Activated T-helper 2 cell treated with anti-CD3 and anti-CD28 coated beads, Interferon-gamma antibody, Interleukin-2, Interleukin-4, amounts not matched to agents 10 μg/mL and 5 μg/mL and 100 μg/mL, durations not matched to agents 14 hours and 24 hours and 36 hours (primary cell): ENCODE measurements around the gene NYAP2. TPM values are rescaled to one million over a fixed set of nuclear protein-coding genes. Genes with fewer than 3 reads are reported as not detected.

Experiments
- DNase-seq: peaks from one replicate; pipeline ENCODE4 v3.0.0; 2021; ENCODE audit warnings: low spot score
- H3K27ac Mint-ChIP-seq: one replicate; pipeline ENCODE4 v1.8.0; 2021; ENCODE audit warnings: mixed read lengths
- H3K27me3 Mint-ChIP-seq: one replicate; pipeline ENCODE4 v1.8.0; 2021; ENCODE audit warnings: low read depth, mixed read lengths
- H3K36me3 Mint-ChIP-seq: one replicate; pipeline ENCODE4 v1.8.0; 2021; ENCODE audit warnings: low read depth, mixed read lengths
- H3K4me1 Mint-ChIP-seq: one replicate; pipeline ENCODE4 v1.8.0; 2021; ENCODE audit warnings: low read depth, mixed read lengths
- H3K4me3 Mint-ChIP-seq: one replicate; pipeline ENCODE4 v1.8.0; 2021; ENCODE audit warnings: low read depth, mild to moderate bottlenecking, moderate library complexity, mixed read lengths
- H3K9me3 Mint-ChIP-seq: one replicate; pipeline ENCODE4 v1.8.0; 2021; ENCODE audit warnings: mixed read lengths
- intact Hi-C: fragments of 100-400 bp; cut with micrococcal nuclease; formaldehyde crosslinking; loops from one replicate; pipeline ENCODE4 v1.15.1; 2023
- total RNA-seq: library from RNA; stranded (reverse); gene quantifications from 2 replicates; pipeline ENCODE4 v1.2.3, GENCODE V29; 2022

NYAP2 gene
- total RNA-seq, 1 donor from 2014 or later = not detected

DNA sequence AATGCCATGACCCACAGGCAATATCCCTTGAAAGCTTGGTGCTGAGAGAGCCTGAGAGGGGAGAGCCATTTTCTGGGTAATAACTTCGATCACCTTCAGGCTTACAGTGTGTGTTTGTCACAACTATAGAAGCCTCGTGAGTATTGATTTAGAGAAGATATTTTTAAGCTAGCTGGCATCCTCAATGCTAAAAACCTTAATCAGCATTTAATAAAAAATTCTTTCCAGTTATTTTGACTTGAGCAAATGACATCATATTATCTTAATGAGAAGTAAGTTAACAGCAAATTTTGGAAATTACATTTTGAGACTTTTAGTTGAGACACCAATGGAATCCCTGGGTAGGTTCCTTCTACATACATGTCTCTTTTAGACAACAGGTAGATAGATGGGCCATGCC is 283.7 kb downstream of the NYAP2 start:
- Mint-ChIP-seq H3K4me3 (no peak overlapping the region), H3K27me3 (no peaks in the 10 kb centered on the region), H3K4me1 (no peaks in the 10 kb centered on the region), H3K27ac (no peak overlapping the region), H3K9me3 (no peaks in the 10 kb centered on the region), H3K36me3 (no peaks in the 10 kb centered on the region)
- intact Hi-C loops = no loop called here
- DNase-seq = no peak

- Mint-ChIP-seq H3K36me3 (no peaks in the 10 kb centered on the region), H3K27me3 (no peaks in the 10 kb centered on the region), H3K27ac (no peak overlapping the region), H3K4me1 (no peaks in the 10 kb centered on the region), H3K9me3 (no peaks in the 10 kb centered on the region), H3K4me3 (no peak overlapping the region)
- DNase-seq = no peak
- intact Hi-C loops = no loop called here
Observed at GRCh38 chr2:225690153-225690552, 290.6 kb downstream of the NYAP2 start.

DNA sequence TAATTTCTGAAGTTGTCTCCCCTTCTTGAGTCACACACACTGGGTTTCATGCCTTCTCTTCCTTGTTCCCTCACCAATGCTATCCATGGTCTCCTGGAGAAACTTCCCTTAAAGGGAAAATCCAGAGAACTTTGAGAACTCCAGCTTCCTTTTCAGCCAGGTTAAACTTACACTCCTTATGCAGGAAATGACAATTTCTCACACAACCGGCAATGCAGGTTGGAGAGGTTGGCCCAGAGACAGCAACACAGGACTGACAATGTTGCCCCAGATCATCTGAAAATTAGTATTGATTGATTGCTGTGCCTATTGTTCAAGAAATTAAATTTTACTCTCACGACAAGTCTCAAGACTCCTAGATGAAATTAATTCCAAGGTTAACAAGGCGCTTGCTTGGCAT is 292.2 kb downstream of the NYAP2 start:
- no peaks in the 10 kb centered on the region for H3K36me3 Mint-ChIP-seq
- intact Hi-C loops = no loop called here
- H3K4me3 Mint-ChIP-seq = no peak overlapping the region
- H3K27me3 Mint-ChIP-seq = no peaks in the 10 kb centered on the region
- H3K4me1 Mint-ChIP-seq = no peaks in the 10 kb centered on the region
- H3K27ac Mint-ChIP-seq = no peak overlapping the region
- DNase-seq = no peak
- H3K9me3 Mint-ChIP-seq = no peaks in the 10 kb centered on the region

DNA sequence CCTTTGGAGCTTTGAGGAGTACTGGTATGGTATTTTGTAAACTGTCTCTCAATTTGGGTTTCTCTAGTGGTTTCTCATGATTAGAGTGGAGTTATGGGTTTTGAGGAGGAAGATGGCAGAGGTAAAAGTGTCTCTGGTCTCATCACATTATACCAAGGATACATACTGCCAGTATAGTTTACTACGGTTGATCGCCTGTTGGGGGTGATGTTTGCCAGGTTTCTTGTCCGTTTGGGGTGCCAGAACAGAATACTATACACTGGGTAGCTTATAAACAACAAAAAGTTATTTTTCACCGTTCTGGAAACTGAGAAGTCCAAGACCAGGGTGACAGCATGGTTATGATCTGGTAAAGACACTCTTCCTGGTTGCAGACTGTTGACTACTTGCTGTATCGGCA is 293.7 kb downstream of the NYAP2 start:
- Mint-ChIP-seq H3K27me3 (no peaks in the 10 kb centered on the region), H3K4me3 (no peak overlapping the region), H3K36me3 (no peaks in the 10 kb centered on the region), H3K27ac (no peak overlapping the region), H3K4me1 (no peaks in the 10 kb centered on the region), H3K9me3 (no peaks in the 10 kb centered on the region)
- intact Hi-C loops = no loop called here
- no peak for DNase-seq

DNA sequence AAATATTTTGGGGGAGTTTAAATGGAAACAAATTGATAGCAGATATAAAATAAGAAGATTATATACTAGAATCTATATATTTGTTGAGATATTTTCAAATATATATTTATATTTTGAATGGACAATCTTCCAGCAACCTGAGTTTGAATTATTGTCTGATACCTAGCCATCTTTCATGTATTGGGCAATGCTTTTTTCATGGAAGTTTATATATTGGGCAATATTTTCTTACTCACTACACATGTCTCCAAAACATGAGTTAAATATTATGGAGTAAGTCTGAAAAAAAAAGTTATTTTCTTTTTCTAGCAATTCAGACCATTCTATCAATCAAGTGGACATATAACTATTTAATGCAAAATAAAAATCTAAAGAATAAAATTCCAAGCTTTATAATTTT is 295.2 kb downstream of the NYAP2 start:
- intact Hi-C loops = no loop called here
- H3K4me1 Mint-ChIP-seq = no peaks in the 10 kb centered on the region
- DNase-seq = no peak
- H3K36me3 Mint-ChIP-seq = no peaks in the 10 kb centered on the region
- no peaks in the 10 kb centered on the region for H3K27me3 Mint-ChIP-seq
- H3K4me3 Mint-ChIP-seq = no peak overlapping the region
- no peak overlapping the region for H3K27ac Mint-ChIP-seq
- H3K9me3 Mint-ChIP-seq = no peaks in the 10 kb centered on the region

DNA sequence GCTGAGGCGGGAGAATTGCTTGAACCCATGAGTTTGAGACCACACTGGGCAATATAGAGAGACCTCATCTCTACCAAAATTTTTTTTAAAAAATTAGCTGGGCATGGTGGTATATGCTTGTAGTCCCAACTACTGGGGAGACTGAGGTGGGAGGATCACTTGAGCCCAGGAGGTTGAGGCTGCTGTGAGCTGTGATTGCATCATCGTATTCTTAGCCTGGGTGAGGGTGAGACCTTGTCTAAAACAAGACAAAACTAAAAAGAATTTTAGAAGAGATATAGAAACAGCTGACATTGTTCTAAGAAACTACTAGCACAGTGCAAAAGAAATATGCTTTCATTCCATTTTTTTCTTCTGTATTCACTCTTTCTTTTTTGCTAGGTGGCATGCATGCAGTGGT is 298.4 kb downstream of the NYAP2 start:
- H3K27ac Mint-ChIP-seq = no peak overlapping the region
- H3K4me3 Mint-ChIP-seq = no peak overlapping the region
- no peaks in the 10 kb centered on the region for H3K36me3 Mint-ChIP-seq
- no peaks in the 10 kb centered on the region for H3K27me3 Mint-ChIP-seq
- H3K9me3 Mint-ChIP-seq = no peaks in the 10 kb centered on the region
- no peak for DNase-seq
- no peaks in the 10 kb centered on the region for H3K4me1 Mint-ChIP-seq
- intact Hi-C loops = no loop called here
